Hepatocyte (in vitro differentiated cells): Measurements from ENCODE around the gene TMEM14A.

ENCODE experiments used
- EZH2phosphoT487 ChIP-seq: fragments of 200-600 bp; sonication (generic); IDR thresholded peaks from one replicate; pipeline ENCODE4 v1.6.1; 2018; ENCODE audit warnings: antibody characterized with exemption, mild to moderate bottlenecking, low read depth, moderate library complexity; ENCODE audit not compliant: unreplicated experiment, severe bottlenecking
- TF ChIP-seq, protein P1 (sequence below): fragments of 200-600 bp; sonication (generic); IDR thresholded peaks from 2 replicates; pipeline ENCODE4 v1.5.1; 2016; ENCODE audit warnings: antibody characterized with exemption, mild to moderate bottlenecking; ENCODE audit not compliant: poor library complexity

GRCh38 chr6:52674666-52675065 is 3.8 kb downstream of the TMEM14A start:
- TF ChIP-seq, protein P1, sequence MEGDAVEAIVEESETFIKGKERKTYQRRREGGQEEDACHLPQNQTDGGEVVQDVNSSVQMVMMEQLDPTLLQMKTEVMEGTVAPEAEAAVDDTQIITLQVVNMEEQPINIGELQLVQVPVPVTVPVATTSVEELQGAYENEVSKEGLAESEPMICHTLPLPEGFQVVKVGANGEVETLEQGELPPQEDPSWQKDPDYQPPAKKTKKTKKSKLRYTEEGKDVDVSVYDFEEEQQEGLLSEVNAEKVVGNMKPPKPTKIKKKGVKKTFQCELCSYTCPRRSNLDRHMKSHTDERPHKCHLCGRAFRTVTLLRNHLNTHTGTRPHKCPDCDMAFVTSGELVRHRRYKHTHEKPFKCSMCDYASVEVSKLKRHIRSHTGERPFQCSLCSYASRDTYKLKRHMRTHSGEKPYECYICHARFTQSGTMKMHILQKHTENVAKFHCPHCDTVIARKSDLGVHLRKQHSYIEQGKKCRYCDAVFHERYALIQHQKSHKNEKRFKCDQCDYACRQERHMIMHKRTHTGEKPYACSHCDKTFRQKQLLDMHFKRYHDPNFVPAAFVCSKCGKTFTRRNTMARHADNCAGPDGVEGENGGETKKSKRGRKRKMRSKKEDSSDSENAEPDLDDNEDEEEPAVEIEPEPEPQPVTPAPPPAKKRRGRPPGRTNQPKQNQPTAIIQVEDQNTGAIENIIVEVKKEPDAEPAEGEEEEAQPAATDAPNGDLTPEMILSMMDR, result no peak
- TF ChIP-seq EZH2phosphoT487, result no peak
